Measurements from ENCODE around the gene ARHGAP40. TPM values are rescaled to one million over a fixed set of nuclear protein-coding genes. Genes with fewer than 3 reads are reported as not detected.

The ARHGAP40 gene
- polyA plus RNA-seq, 1 donor from 2014 or later, result not detected

- no peak overlapping the region for H3K27ac Mint-ChIP-seq
- peaks cover 0 to 8% (median 0%) of the 10 kb centered on the region in 3 donors for H3K4me1 Mint-ChIP-seq
- H3K9me3 Mint-ChIP-seq, result no peaks in the 10 kb centered on the region
- H3K27me3 Mint-ChIP-seq, result peaks cover 29% of the 10 kb centered on the region
- no peaks in the 10 kb centered on the region for H3K36me3 Mint-ChIP-seq
- peak overlapping the region in 1 of 4 donors; percentile 9 for H3K4me3 Mint-ChIP-seq
Measured at GRCh38 chr20:38599410-38599882, 2.2 kb upstream of the ARHGAP40 start.

DNA sequence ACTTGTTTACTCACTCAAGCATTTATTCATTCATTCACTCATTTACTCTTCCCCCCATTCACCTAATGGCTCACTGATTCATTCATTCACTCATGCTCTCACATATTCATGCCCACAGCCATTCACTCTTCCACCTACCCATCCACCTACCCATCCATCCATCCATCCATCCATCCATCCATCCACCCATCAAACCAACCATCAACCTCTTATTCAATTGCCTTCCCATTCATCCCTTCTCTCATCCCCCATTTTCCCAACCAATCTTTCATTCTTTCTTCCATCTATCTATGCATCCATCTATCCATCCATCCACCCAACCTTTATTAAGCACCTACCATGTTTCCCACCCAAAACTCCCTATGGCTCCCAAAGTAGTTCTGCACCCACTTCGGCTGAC lies 1.6 kb upstream of the ARHGAP40 start:
- H3K27me3 Mint-ChIP-seq, result peaks cover 29% of the 10 kb centered on the region
- no peaks in the 10 kb centered on the region for H3K9me3 Mint-ChIP-seq
- H3K27ac Mint-ChIP-seq, result no peak overlapping the region
- H3K4me3 Mint-ChIP-seq, result peak overlapping the region in 1 of 4 donors; percentile 0
- H3K4me1 Mint-ChIP-seq, result peaks cover 0 to 8% (median 0%) of the 10 kb centered on the region in 3 donors
- no peaks in the 10 kb centered on the region for H3K36me3 Mint-ChIP-seq

- Mint-ChIP-seq H3K4me3 (no peak overlapping the region), H3K36me3 (no peaks in the 10 kb centered on the region), H3K27ac (no peak overlapping the region), H3K4me1 (peaks cover 0 to 8% (median 0%) of the 10 kb centered on the region in 3 donors), H3K27me3 (peaks cover 36% of the 10 kb centered on the region), H3K9me3 (no peaks in the 10 kb centered on the region)
Measured at GRCh38 chr20:38602185-38602581, 574 bp downstream of the ARHGAP40 start.

DNA sequence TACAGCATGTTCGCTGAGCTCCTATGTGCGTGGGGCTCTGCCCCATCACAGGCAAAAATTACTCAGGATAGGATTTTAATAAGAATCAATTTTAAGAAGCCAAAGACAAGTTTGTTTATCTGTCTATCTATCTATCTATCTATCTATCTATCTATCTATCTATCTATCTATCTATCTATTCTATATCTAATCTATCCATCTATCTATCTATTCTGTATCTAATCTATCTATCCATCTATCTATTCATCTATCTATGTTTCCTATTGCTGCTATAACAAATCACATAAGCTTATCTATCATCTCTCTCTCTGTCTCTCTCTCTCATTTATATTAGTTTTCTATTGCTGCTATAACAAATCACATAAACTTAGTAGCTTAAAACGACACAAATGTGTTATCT lies 1.7 kb downstream of the ARHGAP40 start:
- no peaks in the 10 kb centered on the region for H3K36me3 Mint-ChIP-seq
- H3K4me1 Mint-ChIP-seq, result peaks cover 0 to 9% (median 2%) of the 10 kb centered on the region in 3 donors
- no peak overlapping the region for H3K27ac Mint-ChIP-seq
- no peaks in the 10 kb centered on the region for H3K9me3 Mint-ChIP-seq
- H3K4me3 Mint-ChIP-seq, result no peak overlapping the region
- peaks cover 37% of the 10 kb centered on the region for H3K27me3 Mint-ChIP-seq

DNA sequence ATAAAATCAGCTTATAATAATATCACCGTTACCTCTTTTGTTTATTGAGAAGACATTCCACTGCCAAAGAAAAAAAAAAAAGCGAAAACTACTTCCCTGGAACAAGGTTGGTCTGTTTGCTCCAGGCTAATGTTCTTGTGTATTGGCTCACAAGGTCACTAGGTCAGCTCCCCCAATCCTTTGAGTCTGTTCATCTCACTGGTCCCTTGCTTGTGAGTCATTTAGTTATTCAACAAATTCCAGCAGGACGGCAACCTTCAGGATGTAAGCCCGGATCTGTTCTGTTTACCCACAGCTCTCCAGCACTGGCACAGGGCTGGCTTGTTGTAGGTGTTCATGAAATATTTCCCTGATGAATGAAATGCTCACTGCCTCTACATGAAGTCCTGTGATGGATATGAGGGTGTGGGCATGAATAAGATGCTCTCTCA lies 3.3 kb downstream of the ARHGAP40 start:
- no peaks in the 10 kb centered on the region for H3K9me3 Mint-ChIP-seq
- H3K4me1 Mint-ChIP-seq, result peaks cover 0 to 9% (median 3%) of the 10 kb centered on the region in 3 donors

GRCh38 chr20:38607351-38607750 lies 5.7 kb downstream of the ARHGAP40 start:
- Mint-ChIP-seq H3K4me1 (peaks cover 0 to 3% (median 2%) of the 10 kb centered on the region in 3 donors), H3K27me3 (peaks cover 26% of the 10 kb centered on the region), H3K27ac (no peak overlapping the region), H3K4me3 (no peak overlapping the region), H3K9me3 (no peaks in the 10 kb centered on the region), H3K36me3 (no peaks in the 10 kb centered on the region)

More for the DNA sequence above, 3.3 kb downstream of the ARHGAP40 start:
- H3K36me3 Mint-ChIP-seq, result no peaks in the 10 kb centered on the region
- H3K4me3 Mint-ChIP-seq, result no peak overlapping the region
- H3K27me3 Mint-ChIP-seq, result peaks cover 36% of the 10 kb centered on the region
- H3K27ac Mint-ChIP-seq, result no peak overlapping the region

DNA sequence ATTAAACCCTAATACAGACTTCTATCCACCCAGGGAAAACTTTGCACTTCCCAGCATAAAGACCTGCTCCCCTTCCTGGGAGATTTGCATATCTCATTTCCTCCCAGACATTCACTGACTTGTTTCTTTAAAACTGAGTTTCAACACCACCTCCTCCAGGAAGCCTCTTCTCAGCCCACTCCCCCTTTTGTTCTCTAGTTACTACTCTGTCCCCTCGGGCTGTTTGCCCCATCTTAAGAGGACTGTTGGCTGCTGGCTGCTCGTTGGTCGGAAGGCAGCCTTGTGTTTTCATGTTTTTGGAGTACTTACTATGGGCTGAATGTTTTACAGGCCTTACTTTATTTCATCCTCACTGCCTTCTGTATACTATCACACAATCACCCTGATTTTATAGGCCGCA lies 6.6 kb downstream of the ARHGAP40 start:
- H3K9me3 Mint-ChIP-seq, result no peaks in the 10 kb centered on the region
- H3K36me3 Mint-ChIP-seq, result no peaks in the 10 kb centered on the region
- no peak overlapping the region for H3K4me3 Mint-ChIP-seq
- H3K4me1 Mint-ChIP-seq, result peaks cover 0 to 3% (median 2%) of the 10 kb centered on the region in 3 donors
- H3K27me3 Mint-ChIP-seq, result peaks cover 21% of the 10 kb centered on the region
- no peak overlapping the region for H3K27ac Mint-ChIP-seq

GRCh38 chr20:38609815-38610214 lies 8.2 kb downstream of the ARHGAP40 start:
- no peak overlapping the region for H3K4me3 Mint-ChIP-seq
- no peaks in the 10 kb centered on the region for H3K9me3 Mint-ChIP-seq
- H3K27ac Mint-ChIP-seq, result peak overlapping the region in 1 of 3 donors; percentile 52
- H3K36me3 Mint-ChIP-seq, result no peaks in the 10 kb centered on the region
- H3K4me1 Mint-ChIP-seq, result peaks cover 0 to 3% (median 2%) of the 10 kb centered on the region in 3 donors
- peaks cover 18% of the 10 kb centered on the region for H3K27me3 Mint-ChIP-seq

GRCh38 chr20:38610521-38610920 lies 8.9 kb downstream of the ARHGAP40 start:
- peaks cover 19% of the 10 kb centered on the region for H3K27me3 Mint-ChIP-seq
- H3K36me3 Mint-ChIP-seq, result no peaks in the 10 kb centered on the region
- H3K4me1 Mint-ChIP-seq, result peaks cover 0 to 3% (median 2%) of the 10 kb centered on the region in 3 donors
- no peaks in the 10 kb centered on the region for H3K9me3 Mint-ChIP-seq
- no peak overlapping the region for H3K4me3 Mint-ChIP-seq
- peak overlapping the region in 1 of 3 donors; percentile 52 for H3K27ac Mint-ChIP-seq

GRCh38 chr20:38612751-38613515 lies 11.3 kb downstream of the ARHGAP40 start:
- H3K36me3 Mint-ChIP-seq, result no peaks in the 10 kb centered on the region
- H3K27me3 Mint-ChIP-seq, result peaks cover 12% of the 10 kb centered on the region
- no peak overlapping the region for H3K27ac Mint-ChIP-seq
- H3K9me3 Mint-ChIP-seq, result no peaks in the 10 kb centered on the region
- H3K4me3 Mint-ChIP-seq, result no peak overlapping the region
- H3K4me1 Mint-ChIP-seq, result peaks cover 0 to 3% (median 2%) of the 10 kb centered on the region in 3 donors

GRCh38 chr20:38615283-38615682 lies 13.7 kb downstream of the ARHGAP40 start:
- Mint-ChIP-seq H3K9me3 (no peaks in the 10 kb centered on the region), H3K27me3 (peaks cover 12% of the 10 kb centered on the region), H3K4me3 (no peak overlapping the region), H3K27ac (no peak overlapping the region), H3K36me3 (no peaks in the 10 kb centered on the region), H3K4me1 (peaks cover 0 to 2% (median 0%) of the 10 kb centered on the region in 3 donors)

DNA sequence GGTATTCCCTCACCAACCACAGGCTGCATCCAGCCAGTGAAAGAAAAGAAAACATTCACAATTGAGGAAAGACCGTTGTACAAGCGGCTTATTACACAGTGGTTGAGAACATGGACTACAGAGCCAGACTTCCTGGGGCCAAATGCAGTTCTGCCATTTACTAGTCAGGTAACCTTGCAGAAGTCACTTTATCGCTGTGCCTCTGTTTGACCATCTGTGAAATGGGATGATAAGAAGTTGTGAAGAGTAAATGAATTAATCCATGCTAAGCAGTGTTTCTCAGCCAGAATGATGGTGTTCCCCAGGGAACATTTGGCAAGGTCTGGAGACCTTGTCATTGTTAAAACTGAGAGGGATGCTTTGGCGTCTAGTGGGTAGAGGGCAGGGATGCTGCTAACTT lies 14.8 kb downstream of the ARHGAP40 start:
- Mint-ChIP-seq H3K27ac (peak overlapping the region in 1 of 3 donors; percentile 37), H3K27me3 (peaks cover 14% of the 10 kb centered on the region), H3K4me3 (no peak overlapping the region), H3K9me3 (no peaks in the 10 kb centered on the region), H3K36me3 (no peaks in the 10 kb centered on the region), H3K4me1 (peaks cover 0 to 2% (median 0%) of the 10 kb centered on the region in 3 donors)

DNA sequence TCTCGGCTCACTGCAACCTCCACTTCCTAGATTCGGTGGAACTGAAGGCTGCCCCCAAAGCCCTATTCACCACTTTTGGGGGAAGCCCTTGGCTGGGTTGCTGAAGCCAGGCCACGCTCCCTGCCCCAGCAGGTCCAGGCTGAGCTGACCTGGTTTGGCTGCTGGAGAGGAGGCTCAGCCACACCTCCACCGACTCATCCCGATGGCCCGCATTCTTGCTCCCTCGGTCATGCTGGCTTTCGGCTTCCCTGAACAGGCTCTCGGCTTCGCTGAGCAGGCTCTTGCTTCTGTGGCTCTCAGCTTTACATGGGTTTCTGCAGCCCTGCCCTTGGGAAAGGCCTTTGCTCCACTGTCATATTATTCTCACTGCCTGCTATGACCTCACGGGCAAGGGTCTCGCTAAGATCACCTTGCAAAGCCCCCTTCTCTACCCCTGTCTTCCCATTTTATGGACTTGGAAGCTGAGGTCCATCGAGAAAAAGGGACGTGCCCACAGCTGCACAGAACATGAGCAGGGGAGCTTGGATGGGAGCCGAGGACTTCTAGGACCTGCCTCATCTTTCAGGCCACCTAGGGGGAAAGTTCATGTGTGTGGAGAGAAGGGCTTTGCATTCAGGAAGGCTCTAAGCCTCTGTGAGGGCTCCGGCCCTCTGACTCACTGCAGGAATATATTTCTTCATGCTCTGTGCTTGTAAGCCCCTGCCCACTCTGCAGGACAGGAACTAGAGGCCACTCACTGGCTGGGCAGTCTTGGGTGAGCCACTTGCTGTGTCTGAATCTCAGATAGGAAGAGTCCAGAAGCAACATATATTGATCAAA lies 15.6 kb downstream of the ARHGAP40 start:
- Mint-ChIP-seq H3K36me3 (no peaks in the 10 kb centered on the region), H3K4me1 (peaks cover 0 to 2% (median 0%) of the 10 kb centered on the region in 3 donors), H3K9me3 (no peaks in the 10 kb centered on the region), H3K27me3 (peaks cover 15% of the 10 kb centered on the region), H3K27ac (no peak overlapping the region), H3K4me3 (peak overlapping the region in 1 of 4 donors; percentile 4)

DNA sequence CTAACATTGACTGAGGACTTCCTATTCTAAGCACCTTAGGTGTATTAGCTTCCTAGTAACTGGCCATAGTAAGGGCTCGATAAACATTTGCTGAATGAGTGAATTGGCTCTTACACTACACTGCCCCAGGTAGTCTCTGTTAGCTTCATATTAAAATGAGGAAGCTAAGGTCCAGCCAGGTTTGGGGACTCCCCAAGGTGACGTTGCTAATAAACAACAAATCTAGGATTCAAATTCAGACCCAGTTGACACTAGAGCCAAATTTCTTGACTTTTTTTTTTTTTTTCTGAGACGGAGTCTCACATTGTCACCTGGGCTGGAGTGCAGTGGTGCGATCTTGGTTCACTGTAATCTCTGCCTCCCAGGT lies 16.2 kb downstream of the ARHGAP40 start:
- Mint-ChIP-seq H3K27ac (no peak overlapping the region), H3K36me3 (no peaks in the 10 kb centered on the region), H3K27me3 (peaks cover 18% of the 10 kb centered on the region), H3K4me1 (peaks cover 0 to 2% (median 0%) of the 10 kb centered on the region in 3 donors), H3K4me3 (no peak overlapping the region), H3K9me3 (no peaks in the 10 kb centered on the region)

DNA sequence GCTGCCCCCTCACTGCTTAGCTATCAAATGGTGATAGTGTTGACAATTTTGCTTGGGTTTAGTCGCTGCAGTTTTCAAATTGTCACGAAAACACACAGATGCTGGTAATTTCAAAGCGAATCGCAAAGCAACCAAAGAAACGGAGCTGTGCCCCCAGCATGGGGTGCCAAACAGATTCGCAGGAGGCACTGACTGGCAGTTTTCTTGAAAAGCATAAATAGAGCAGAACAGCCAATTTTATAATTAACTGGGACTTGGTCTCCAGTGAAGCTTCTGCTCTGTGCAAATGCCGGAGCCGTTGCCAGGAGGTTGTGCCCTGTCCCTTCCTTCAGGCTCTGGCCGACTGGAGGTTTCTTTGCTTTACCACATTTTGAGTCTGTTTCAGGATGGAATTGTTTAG lies 18.8 kb downstream of the ARHGAP40 start:
- Mint-ChIP-seq H3K27me3 (peaks cover 15% of the 10 kb centered on the region), H3K4me1 (peaks cover 0 to 2% (median 0%) of the 10 kb centered on the region in 3 donors), H3K9me3 (peaks cover 0 to 6% (median 1%) of the 10 kb centered on the region in 3 donors)

More for the DNA sequence above, 18.8 kb downstream of the ARHGAP40 start:
- Mint-ChIP-seq H3K4me3 (no peak overlapping the region), H3K36me3 (peaks cover 3% of the 10 kb centered on the region), H3K27ac (no peak overlapping the region)
